GM21723 (cell line): ENCODE results near the gene MGLL.

ENCODE experiments used
- ATAC-seq: cut with Tn5 transposase; IDR thresholded peaks from one replicate; pipeline ENCODE4 v1.9.1; 2021; ENCODE audit warnings: mild to moderate bottlenecking, moderate library complexity; ENCODE audit not compliant: unreplicated experiment

MGLL gene

GRCh38 chr3:127644641-127645370, 177.5 kb downstream of the MGLL start:
- ATAC-seq, result no peak

DNA sequence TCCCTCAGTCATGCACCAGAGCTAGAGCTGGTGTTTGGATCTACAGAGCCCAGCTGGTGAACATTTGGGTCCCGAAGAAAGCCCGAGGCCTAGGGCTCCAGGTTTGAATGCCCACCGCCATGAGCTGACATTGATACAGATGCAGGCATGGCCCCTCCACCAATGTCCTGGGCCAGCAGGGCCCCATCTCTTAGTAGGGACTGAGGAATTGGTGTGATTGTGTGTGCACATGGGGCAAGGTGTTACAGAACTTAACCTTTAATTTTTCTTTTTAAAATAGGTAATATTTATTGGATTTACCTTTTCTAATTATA, 182.3 kb downstream of the MGLL start:
- ATAC-seq, result no peak

GRCh38 chr3:127639173-127640041, 182.9 kb downstream of the MGLL start:
- ATAC-seq, result no peak
